Measurements from ENCODE around the gene SNX20. TPM values are rescaled to one million over a fixed set of nuclear protein-coding genes. Genes with fewer than 3 reads are reported as not detected.

The SNX20 gene
- total RNA-seq, 1 experiment from 2014 or later = 0.10 TPM

GRCh38 chr16:50635505-50636392 lies 45.4 kb downstream of the SNX20 start:
- Histone ChIP-seq H3K4me1 (ENCODE audit: control insufficient read depth, insufficient read depth, low read length) (no peaks in the 10 kb centered on the region), H3K27me3 (ENCODE audit: control insufficient read depth, insufficient read depth, low read length) (no peaks in the 10 kb centered on the region), H3K36me3 (ENCODE audit: control insufficient read depth, insufficient read depth, low read length) (no peaks in the 10 kb centered on the region), H3K4me3 (ENCODE audit: low read depth in 2 of 2, low read length in 2 of 2) (no peak overlapping the region), H3K9me3 (ENCODE audit: control insufficient read depth, insufficient read depth, low read depth, low read length) (no peaks in the 10 kb centered on the region), H3K27ac (ENCODE audit: low read length) (no peak overlapping the region)
- DNase-seq (ENCODE audit: low read depth, low spot score) (no peak), ATAC-seq (no peak)
- ChIA-PET CTCF (no interaction called here), POLR2A (no interaction called here)
- in situ Hi-C loops (cut with HindIII; ENCODE audit: low pct_unique_long_range_greater_than_20kb, low sequenced_read_pairs) (no loop called here), intact Hi-C loops (cut with micrococcal nuclease; ENCODE audit: unreplicated experiment) (no loop called here)
- TF ChIP-seq, protein P1, sequence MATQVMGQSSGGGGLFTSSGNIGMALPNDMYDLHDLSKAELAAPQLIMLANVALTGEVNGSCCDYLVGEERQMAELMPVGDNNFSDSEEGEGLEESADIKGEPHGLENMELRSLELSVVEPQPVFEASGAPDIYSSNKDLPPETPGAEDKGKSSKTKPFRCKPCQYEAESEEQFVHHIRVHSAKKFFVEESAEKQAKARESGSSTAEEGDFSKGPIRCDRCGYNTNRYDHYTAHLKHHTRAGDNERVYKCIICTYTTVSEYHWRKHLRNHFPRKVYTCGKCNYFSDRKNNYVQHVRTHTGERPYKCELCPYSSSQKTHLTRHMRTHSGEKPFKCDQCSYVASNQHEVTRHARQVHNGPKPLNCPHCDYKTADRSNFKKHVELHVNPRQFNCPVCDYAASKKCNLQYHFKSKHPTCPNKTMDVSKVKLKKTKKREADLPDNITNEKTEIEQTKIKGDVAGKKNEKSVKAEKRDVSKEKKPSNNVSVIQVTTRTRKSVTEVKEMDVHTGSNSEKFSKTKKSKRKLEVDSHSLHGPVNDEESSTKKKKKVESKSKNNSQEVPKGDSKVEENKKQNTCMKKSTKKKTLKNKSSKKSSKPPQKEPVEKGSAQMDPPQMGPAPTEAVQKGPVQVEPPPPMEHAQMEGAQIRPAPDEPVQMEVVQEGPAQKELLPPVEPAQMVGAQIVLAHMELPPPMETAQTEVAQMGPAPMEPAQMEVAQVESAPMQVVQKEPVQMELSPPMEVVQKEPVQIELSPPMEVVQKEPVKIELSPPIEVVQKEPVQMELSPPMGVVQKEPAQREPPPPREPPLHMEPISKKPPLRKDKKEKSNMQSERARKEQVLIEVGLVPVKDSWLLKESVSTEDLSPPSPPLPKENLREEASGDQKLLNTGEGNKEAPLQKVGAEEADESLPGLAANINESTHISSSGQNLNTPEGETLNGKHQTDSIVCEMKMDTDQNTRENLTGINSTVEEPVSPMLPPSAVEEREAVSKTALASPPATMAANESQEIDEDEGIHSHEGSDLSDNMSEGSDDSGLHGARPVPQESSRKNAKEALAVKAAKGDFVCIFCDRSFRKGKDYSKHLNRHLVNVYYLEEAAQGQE (IDR thresholded peaks at IDR 0.05; ENCODE audit: insufficient read depth in 1 of 2, low read depth in 2 of 2, low read length in 1 of 2) = no peak
- TF ChIP-seq SIN3A (IDR thresholded peaks at IDR 0.05; ENCODE audit: borderline replicate concordance, insufficient read depth, low read depth, low read length) (no peak), POLR2AphosphoS5 (IDR thresholded peaks at IDR 0.05; ENCODE audit: low read depth, low read length) (no peak), TCF7L2 (IDR thresholded peaks at IDR 0.05; ENCODE audit: low read depth, low read length) (no peak), CTCF (IDR thresholded peaks at IDR 0.05) (no peak)
- no TSS peak for BruUV-seq (replicated peaks)

- BruUV-seq (replicated peaks) = no TSS peak
- H3K4me1 ChIP-seq (ENCODE audit: control insufficient read depth, insufficient read depth, low read length) = no peaks in the 10 kb centered on the region
- intact Hi-C loops (cut with micrococcal nuclease; ENCODE audit: unreplicated experiment) = no loop called here
- CTCF ChIA-PET = no interaction called here
- in situ Hi-C loops (cut with HindIII; ENCODE audit: low pct_unique_long_range_greater_than_20kb, low sequenced_read_pairs) = no loop called here
- TF ChIP-seq CTCF (IDR thresholded peaks at IDR 0.05) = no peak
- no peak for TF ChIP-seq SIN3A (IDR thresholded peaks at IDR 0.05; ENCODE audit: borderline replicate concordance, insufficient read depth, low read depth, low read length)
- TF ChIP-seq, protein P1 (IDR thresholded peaks at IDR 0.05; ENCODE audit: insufficient read depth in 1 of 2, low read depth in 2 of 2, low read length in 1 of 2) = no peak
- TF ChIP-seq POLR2AphosphoS5 (IDR thresholded peaks at IDR 0.05; ENCODE audit: low read depth, low read length) = no peak
- TF ChIP-seq TCF7L2 (IDR thresholded peaks at IDR 0.05; ENCODE audit: low read depth, low read length) = no peak
- no peak overlapping the region for H3K27ac ChIP-seq (ENCODE audit: low read length)
- no peaks in the 10 kb centered on the region for H3K27me3 ChIP-seq (ENCODE audit: control insufficient read depth, insufficient read depth, low read length)
- no peak for ATAC-seq
- POLR2A ChIA-PET = no interaction called here
- no peaks in the 10 kb centered on the region for H3K9me3 ChIP-seq (ENCODE audit: control insufficient read depth, insufficient read depth, low read depth, low read length)
- no peak for DNase-seq (ENCODE audit: low read depth, low spot score)
- no peaks in the 10 kb centered on the region for H3K36me3 ChIP-seq (ENCODE audit: control insufficient read depth, insufficient read depth, low read length)
- H3K4me3 ChIP-seq (ENCODE audit: low read depth in 2 of 2, low read length in 2 of 2) = no peak overlapping the region
Measured at GRCh38 chr16:50634947-50635346, 46.2 kb downstream of the SNX20 start.
